GM19328 (cell line): ENCODE data around the gene MFSD6.

ENCODE experiments used
- ATAC-seq: cut with Tn5 transposase; IDR thresholded peaks from one replicate; pipeline ENCODE4 v1.9.1; 2021; ENCODE audit warnings: mild to moderate bottlenecking, moderate library complexity; ENCODE audit not compliant: unreplicated experiment

MFSD6 gene

DNA sequence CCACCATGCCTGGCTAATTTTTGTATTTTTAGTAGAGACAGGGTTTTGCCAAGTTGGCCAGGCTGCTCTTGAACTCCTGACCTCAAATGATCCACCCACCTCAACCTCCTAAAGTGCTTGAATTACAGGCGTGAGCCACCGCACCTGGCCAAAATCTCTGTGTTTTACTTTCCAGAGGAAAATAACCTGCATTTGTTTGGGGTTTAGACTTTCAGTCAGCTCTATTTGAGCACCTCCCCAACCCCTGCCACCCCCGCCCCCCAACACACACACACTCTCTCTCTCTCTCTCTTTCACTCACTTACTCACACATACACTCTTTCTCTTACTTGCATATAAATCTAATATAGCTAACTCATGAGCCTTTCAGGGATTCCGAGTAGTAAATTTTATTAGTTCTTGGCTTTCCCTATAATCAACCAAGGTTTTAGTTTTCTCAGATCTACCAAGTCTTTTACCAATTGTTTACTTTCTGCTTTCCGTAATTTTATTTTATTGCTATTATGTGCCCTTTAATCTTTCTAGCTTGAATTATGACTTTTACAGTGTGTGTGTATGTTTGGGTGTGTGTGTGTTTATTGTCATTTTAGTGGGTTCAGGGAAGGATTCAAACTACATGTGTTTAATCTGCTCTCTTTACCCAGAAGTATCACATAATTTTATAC, 24.5 kb downstream of the MFSD6 start:
- ATAC-seq = no peak

GRCh38 chr2:190435031-190435670, 27.0 kb downstream of the MFSD6 start:
- no peak for ATAC-seq

- ATAC-seq = no peak
Observed at GRCh38 chr2:190436557-190436956, 28.4 kb downstream of the MFSD6 start.

DNA sequence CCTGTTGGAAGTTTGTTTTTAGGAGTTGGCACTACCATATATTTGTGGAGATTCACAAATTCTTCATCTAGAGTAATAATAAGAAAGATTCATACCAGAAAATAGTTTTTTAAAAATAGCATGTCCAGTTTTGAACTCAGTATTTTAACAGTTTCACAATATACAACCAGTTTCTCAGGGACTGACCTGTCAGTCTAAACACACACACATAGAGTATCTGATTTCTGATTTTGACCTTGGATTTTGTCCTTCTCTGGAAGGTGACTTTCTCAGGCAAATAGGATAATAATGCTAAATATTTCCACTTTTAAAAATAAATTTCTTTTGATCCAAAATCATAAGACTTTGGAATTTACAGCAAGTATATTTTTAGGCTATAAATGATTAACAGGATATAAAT, 32.0 kb downstream of the MFSD6 start:
- ATAC-seq = no peak

- no peak for ATAC-seq
Observed at GRCh38 chr2:190441564-190441963, 33.4 kb downstream of the MFSD6 start.

DNA sequence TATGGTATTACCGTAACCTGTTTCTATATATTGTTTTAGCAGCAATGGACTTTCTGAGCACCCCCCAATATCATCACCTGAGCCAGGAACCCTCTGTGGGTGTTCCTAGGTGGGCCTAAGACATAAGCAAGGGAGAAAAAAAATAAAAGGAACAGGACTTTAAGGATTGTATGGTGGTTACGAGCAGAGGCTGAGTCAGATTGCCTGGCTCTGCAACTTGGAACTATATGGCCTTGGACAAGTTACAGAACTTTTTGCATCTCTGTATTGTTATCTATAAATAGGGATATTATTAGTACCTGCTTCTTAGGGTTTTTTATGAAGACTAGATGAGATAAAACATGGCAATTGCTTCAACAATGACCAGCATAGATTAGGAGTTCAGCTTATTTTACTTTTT, 34.9 kb downstream of the MFSD6 start:
- no peak for ATAC-seq

- ATAC-seq = no peak
Observed at GRCh38 chr2:190443778-190444481, 35.8 kb downstream of the MFSD6 start.

DNA sequence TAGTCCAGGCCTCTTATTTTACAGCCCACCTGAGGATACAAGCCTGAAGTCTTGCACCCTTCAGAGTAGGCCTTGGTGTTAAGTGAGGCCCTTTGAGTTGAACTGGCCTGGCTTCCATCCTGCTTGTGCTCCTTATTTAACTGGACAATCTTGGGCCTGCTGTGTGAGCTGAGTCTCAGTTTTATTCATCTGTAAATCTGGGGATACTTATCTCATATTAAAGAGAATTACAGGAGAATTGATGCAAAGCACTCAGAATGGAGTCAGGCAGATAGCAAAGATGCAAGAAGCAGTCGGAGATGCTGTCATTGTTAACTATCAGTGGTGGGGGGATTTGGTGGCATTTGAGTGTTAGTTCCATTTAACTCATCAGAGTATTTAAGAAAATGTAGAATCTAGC, 36.8 kb downstream of the MFSD6 start:
- ATAC-seq = no peak

GRCh38 chr2:190446193-190446592, 38.0 kb downstream of the MFSD6 start:
- no peak for ATAC-seq

- ATAC-seq = no peak
Observed at GRCh38 chr2:190446750-190447516, 38.8 kb downstream of the MFSD6 start.

DNA sequence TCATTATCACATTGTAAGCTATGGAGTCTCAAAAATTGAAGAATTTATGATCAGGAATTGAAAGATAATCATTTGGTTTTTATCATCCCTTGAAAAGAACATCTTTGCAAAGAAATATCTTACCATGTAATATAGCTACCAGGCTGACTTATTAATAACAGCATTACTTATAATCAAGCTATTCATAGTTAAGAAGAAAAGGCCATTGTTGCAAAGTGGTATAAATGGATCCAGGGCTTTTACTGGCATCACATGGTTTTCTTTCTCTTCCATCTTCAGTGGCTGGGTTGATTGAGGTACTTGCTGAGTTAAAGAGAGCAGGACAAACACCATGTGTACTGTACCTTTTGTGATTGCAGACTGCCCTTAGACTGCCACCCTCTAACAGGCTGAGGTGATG, 39.6 kb downstream of the MFSD6 start:
- ATAC-seq = no peak

DNA sequence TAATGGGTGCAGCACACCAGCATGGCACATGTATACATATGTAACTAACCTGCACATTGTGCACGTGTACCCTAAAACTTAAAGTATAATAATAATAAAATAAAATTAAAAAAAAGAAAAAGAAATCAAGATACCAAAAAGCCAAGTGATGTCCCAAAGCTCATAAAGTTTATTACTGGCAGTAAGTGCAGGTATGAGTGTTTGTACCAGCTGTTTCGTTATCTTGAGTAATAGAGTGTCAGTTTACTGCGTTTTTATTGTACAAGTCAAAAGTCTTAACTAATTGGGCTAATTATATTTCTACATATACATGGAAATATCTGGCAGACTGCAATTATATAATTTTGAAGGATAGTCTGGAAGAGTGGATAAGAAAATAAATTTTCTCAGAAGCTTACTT, 41.8 kb downstream of the MFSD6 start:
- ATAC-seq = no peak

GRCh38 chr2:190450363-190450762, 42.2 kb downstream of the MFSD6 start:
- ATAC-seq = no peak

DNA sequence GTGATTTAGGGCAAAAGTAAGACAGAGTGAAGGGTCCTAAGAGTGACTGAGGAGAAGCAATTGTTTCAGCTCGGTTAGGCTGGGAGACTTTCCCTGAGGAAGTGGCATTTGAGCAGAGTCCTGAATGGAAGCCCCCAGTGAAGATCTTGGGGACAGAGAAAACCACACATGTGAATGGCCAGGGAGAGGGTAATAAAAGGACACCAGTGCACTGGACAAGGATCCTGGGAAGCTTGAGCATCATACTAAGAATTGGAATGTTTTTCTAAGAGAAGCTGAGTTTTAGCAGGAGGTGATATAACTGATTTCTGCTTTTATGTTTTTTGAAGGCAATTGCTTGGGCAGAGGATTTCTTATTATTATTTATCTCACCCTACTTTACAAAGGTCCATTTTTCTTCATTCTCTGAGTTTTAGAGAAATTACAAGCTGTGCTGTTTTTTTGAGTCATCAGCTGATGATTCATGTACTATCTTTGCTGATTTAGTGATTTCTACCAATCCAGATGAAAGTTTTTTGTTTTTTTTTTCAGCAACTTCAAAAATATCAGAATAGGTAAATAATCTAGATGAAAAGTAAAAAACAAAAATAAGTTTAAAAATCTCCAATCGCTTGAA, 43.5 kb downstream of the MFSD6 start:
- no peak for ATAC-seq

DNA sequence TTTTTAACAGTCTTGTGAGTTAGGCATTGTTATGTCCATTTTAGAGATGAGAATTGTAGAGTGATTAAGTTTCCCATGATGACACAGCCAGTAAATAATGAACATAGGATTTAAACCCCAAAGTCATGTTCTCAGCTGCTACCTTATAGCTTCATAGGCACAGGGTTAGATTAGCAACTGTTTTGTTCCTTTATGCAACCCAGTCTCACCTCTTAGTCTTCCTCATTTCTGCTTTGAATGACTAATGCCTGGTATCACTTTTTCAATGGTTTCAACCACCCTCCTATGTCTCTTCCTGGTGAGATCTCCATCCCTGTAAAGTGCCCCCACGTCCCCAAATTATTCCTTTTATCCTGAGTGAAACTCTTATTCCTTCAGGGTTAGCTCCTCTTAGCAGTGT, 44.3 kb downstream of the MFSD6 start:
- no peak for ATAC-seq

DNA sequence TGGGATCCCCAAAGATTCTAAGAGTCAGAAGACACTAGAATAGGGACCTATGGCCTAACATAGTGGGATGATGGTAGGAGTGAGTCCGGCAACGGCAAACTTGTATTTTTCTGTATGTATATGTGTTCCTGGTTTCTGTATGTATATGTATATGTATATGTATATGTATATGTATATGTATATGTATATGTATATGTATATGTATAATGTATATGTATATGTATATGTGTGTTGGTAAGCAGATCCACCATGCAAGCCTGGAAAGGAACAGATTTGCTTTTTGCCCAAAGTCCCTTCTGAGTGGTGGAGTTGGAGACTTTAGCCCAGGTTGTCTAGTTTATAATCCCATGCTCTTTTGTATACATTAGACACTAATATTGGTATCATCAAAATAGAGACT, 46.6 kb downstream of the MFSD6 start:
- ATAC-seq = no peak

DNA sequence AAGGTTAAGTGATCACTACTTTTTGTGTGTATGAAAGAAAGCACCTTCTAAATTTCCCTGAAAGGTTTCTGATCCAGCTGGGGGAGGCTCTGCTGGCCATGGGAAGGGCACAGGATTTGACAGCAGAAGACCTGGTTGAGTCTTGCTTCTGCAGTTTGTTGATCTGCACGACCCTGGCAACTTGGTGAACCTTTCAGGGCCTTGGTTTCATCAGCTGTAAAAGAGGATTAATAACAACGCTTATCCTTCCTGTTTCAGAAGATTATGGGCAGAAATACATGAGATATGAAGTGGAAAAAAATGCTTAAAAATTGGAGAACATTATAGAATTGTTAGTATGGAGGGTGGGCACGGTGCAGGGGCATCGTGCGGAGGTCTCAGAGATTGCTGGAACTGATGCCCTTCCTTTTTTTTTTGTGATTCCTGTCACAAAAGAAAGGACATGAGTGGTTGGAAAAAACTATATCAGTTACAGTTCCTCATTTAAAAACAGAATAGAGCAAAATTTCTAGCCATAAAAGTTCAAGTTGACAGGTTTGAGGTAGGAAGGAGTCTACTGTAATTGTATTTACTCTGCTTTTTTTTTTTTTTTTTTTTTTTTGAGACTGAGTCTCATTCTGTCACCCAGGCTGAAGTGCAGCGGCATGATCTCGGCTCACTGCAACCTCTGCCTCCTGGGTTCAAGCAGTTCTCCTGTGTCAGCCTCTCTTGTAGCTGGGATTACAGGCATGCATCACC, 47.4 kb downstream of the MFSD6 start:
- ATAC-seq = no peak

DNA sequence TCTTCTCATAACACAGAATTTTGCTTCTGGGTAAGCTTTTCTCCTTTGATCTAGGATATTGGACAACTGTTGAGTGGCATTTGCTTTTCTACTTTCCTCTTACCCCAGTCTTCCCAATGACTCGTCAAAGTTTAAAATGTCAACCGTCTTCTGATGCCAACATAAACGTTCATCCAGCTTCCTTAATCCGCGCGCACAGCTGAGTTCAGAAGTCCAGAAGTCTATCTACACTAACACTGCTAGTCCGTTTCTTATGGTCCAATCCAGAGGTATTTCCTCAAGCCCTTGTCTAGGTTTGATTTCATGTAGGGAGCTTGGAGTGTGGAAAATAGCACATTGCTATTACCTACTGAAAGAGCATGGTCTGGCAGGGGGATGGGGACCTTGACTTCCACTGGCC, 48.7 kb downstream of the MFSD6 start:
- no peak for ATAC-seq

- no peak for ATAC-seq
Observed at GRCh38 chr2:190457256-190457655, 49.1 kb downstream of the MFSD6 start.

- no peak for ATAC-seq
Observed at GRCh38 chr2:190458352-190459107, 50.4 kb downstream of the MFSD6 start.
